ENCODE measurements around the gene CSTF3.
"Not testable (repeated sequence)": the region's sequence is repeated elsewhere in the genome, so short reads cannot be mapped to it uniquely, and the experiment has no call there.

Gene CSTF3

GRCh38 chr11:33178443-33179180 is 17.3 kb upstream of the CSTF3 start:
- no peaks in the 10 kb centered on the region for H3K9me3 ChIP-seq
- TF ChIP-seq, protein P1, sequence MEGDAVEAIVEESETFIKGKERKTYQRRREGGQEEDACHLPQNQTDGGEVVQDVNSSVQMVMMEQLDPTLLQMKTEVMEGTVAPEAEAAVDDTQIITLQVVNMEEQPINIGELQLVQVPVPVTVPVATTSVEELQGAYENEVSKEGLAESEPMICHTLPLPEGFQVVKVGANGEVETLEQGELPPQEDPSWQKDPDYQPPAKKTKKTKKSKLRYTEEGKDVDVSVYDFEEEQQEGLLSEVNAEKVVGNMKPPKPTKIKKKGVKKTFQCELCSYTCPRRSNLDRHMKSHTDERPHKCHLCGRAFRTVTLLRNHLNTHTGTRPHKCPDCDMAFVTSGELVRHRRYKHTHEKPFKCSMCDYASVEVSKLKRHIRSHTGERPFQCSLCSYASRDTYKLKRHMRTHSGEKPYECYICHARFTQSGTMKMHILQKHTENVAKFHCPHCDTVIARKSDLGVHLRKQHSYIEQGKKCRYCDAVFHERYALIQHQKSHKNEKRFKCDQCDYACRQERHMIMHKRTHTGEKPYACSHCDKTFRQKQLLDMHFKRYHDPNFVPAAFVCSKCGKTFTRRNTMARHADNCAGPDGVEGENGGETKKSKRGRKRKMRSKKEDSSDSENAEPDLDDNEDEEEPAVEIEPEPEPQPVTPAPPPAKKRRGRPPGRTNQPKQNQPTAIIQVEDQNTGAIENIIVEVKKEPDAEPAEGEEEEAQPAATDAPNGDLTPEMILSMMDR (IDR thresholded peaks at IDR 0.05; ENCODE audit: low read depth, low read length) = no peak
- H3K4me1 ChIP-seq = no peaks in the 10 kb centered on the region
- DNase-seq = no peak
- H3K36me3 ChIP-seq = no peaks in the 10 kb centered on the region
- no peak overlapping the region for H3K4me3 ChIP-seq (ENCODE audit: low read depth, low read length)
- H3K27me3 ChIP-seq = no peaks in the 10 kb centered on the region

DNA sequence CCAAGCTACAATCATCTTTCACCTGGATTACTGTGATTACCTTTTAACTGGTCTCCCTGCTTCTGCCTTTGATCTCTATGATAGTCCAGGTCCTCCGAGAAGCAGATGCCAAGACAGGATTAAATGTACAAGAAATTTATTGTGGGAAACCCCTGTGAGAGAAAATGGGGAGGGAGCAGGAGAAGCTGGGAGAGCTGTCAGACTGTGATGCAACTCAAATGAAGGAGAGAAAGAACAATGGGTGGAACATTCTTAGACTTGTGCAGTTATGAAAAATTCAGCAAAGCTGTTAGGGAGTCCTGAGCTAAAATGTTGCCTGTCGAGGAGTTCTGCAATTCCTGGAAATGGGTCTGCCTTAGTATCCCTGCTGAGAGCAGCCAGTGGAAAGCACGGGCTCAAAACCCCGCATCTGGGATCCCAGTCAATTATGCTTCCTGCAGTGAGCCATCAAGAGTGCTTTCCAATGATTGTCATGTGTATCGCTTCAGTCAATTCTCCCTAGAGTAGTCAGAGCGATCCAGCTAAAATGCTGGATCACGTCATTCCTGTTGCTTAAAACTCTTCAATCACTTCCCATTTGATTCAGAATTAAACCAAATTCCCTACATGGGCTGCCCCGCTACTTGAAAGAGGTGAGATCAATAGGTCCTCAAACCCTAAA is 16.5 kb upstream of the CSTF3 start:
- Histone ChIP-seq H3K4me3 (ENCODE audit: low read depth, low read length) (no peak overlapping the region), H3K9me3 (no peaks in the 10 kb centered on the region)
- TF ChIP-seq, protein P1 (IDR thresholded peaks at IDR 0.05; ENCODE audit: low read depth, low read length) = no peak

GRCh38 chr11:33176760-33177159 is 15.5 kb upstream of the CSTF3 start:
- DNase-seq = not testable (repeated sequence)

More for the DNA sequence above, 16.5 kb upstream of the CSTF3 start:
- no peaks in the 10 kb centered on the region for H3K27me3 ChIP-seq
- DNase-seq = no peak
- no peaks in the 10 kb centered on the region for H3K4me1 ChIP-seq
- no peaks in the 10 kb centered on the region for H3K36me3 ChIP-seq

GRCh38 chr11:33172996-33173395 is 11.7 kb upstream of the CSTF3 start:
- no peak for DNase-seq
- Histone ChIP-seq H3K4me1 (no peaks in the 10 kb centered on the region), H3K36me3 (no peaks in the 10 kb centered on the region), H3K9me3 (no peaks in the 10 kb centered on the region), H3K4me3 (ENCODE audit: low read depth, low read length) (no peak overlapping the region), H3K27me3 (no peaks in the 10 kb centered on the region)
- TF ChIP-seq, protein P1 (IDR thresholded peaks at IDR 0.05; ENCODE audit: low read depth, low read length) = no peak

More at GRCh38 chr11:33176760-33177159, 15.5 kb upstream of the CSTF3 start:
- not testable (repeated sequence) for H3K36me3 ChIP-seq; H3K4me3 ChIP-seq (ENCODE audit: low read depth, low read length); H3K27me3 ChIP-seq; H3K9me3 ChIP-seq; H3K4me1 ChIP-seq

DNA sequence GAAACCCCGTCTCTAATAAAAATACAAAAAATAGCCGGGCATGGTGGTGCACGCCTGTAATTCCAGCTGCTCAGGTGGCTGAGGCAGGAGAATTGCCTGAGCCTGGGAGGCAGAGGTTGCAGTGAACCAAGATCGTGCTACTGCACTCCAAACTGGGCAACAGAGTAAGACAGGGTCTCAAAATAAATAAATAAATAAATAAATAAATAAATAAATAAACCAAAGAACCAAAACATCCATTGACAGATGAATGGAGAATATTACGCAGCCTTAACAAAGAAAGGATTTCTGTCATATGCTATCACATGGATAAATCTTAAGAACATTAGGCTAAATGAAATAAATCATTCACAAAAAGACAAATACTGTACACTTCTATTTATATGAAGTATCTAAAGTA is 11.1 kb upstream of the CSTF3 start:
- no peaks in the 10 kb centered on the region for H3K9me3 ChIP-seq
- H3K27me3 ChIP-seq = no peaks in the 10 kb centered on the region
- TF ChIP-seq, protein P1 (IDR thresholded peaks at IDR 0.05; ENCODE audit: low read depth, low read length) = no peak
- no peaks in the 10 kb centered on the region for H3K4me1 ChIP-seq
- no peak overlapping the region for H3K4me3 ChIP-seq (ENCODE audit: low read depth, low read length)
- DNase-seq = no peak
- no peaks in the 10 kb centered on the region for H3K36me3 ChIP-seq

DNA sequence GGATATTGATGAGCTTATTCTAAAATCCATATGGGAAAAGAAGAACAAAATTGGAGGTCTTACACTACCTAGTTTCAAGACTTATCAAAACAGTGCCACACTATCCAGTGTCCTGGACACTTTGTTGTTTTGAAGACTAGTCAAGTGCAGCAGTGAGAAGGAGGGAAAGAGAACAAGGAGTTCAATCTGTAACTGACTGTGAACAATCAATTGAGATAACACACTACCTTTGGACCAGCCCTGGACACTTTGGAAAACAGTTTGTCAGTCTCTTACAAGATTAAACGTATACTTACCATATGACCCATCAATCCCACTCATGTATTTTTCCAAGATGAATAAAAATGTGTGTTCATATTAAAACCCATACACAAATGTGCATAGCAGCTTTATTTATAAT is 10.0 kb upstream of the CSTF3 start:
- Histone ChIP-seq H3K9me3 (no peaks in the 10 kb centered on the region), H3K4me3 (ENCODE audit: low read depth, low read length) (no peak overlapping the region), H3K36me3 (no peaks in the 10 kb centered on the region), H3K4me1 (no peaks in the 10 kb centered on the region), H3K27me3 (no peaks in the 10 kb centered on the region)
- no peak for DNase-seq
- TF ChIP-seq, protein P1 (IDR thresholded peaks at IDR 0.05; ENCODE audit: low read depth, low read length) = no peak

All from BE2C (cell line).